ENCODE measurements around the gene RAPGEF5.

The RAPGEF5 gene

DNA sequence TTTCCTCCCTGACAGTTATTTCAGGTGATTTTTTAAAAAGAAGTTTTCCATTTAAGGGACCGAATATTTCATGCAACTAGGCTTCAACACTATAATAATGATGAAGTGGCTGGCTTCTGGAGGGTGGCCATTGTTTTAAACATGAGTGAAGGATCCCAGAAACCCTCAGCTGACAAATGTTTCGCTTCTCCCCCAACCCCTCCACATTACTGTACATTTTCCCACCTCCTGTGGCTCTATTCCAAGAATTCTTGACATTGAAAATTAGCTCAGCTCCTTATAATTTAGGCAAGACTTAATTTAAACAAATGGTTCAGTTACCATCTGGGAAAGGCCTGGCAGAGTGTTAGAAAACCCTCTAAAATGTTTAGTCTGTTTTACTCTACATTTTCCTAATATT lies 281.4 kb downstream of the RAPGEF5 start:
- Histone ChIP-seq H3K4me3 (ENCODE audit: insufficient read length, low read depth) (no peak overlapping the region), H3K27me3 (ENCODE audit: insufficient read depth, insufficient read length) (no peaks in the 10 kb centered on the region), H3K4me1 (ENCODE audit: insufficient read depth, insufficient read length) (no peaks in the 10 kb centered on the region), H3K36me3 (ENCODE audit: insufficient read depth, insufficient read length, low read length) (no peaks in the 10 kb centered on the region), H3K9me3 (ENCODE audit: insufficient read depth, low read length) (peaks cover 14% of the 10 kb centered on the region), H3K9ac (ENCODE audit: insufficient read length, low read depth) (no peak overlapping the region)
- no peak for DNase-seq (ENCODE audit: low read depth, low spot score)
- TF ChIP-seq SUZ12 (IDR thresholded peaks at IDR 0.05; ENCODE audit: extremely low read depth, insufficient read depth, insufficient read length) (no peak), YY1 (IDR thresholded peaks at IDR 0.05; ENCODE audit: insufficient read depth, insufficient read length) (no peak), ZNF274 (IDR thresholded peaks at IDR 0.05; ENCODE audit: low read depth, low read length) (no peak)

DNA sequence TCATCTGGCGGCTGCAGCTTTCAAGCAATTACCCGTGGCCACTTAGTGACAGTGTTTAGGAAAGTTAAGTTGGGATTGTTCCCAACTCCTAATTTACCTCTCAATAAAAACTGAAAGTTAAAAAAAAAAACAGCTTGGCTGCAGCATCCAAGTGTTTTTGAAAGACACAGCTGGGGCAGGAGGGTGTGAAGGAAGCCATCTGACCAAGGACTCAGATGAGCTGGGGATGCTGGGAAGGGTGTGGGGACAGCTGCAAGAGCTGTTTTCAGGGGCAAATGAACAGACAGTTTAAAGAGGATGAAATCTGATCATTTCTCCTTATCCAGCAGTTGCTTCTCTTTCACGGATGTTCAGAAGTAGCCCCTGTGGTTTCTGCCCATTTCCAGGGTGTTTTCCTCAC lies 282.1 kb downstream of the RAPGEF5 start:
- Histone ChIP-seq H3K9me3 (ENCODE audit: insufficient read depth, low read length) (peaks cover 8% of the 10 kb centered on the region), H3K36me3 (ENCODE audit: insufficient read depth, insufficient read length, low read length) (no peaks in the 10 kb centered on the region), H3K9ac (ENCODE audit: insufficient read length, low read depth) (no peak overlapping the region), H3K4me1 (ENCODE audit: insufficient read depth, insufficient read length) (no peaks in the 10 kb centered on the region), H3K27me3 (ENCODE audit: insufficient read depth, insufficient read length) (no peaks in the 10 kb centered on the region), H3K4me3 (ENCODE audit: insufficient read length, low read depth) (no peak overlapping the region)
- TF ChIP-seq YY1 (IDR thresholded peaks at IDR 0.05; ENCODE audit: insufficient read depth, insufficient read length) (no peak), SUZ12 (IDR thresholded peaks at IDR 0.05; ENCODE audit: extremely low read depth, insufficient read depth, insufficient read length) (no peak), ZNF274 (IDR thresholded peaks at IDR 0.05; ENCODE audit: low read depth, low read length) (no peak)
- no peak for DNase-seq (ENCODE audit: low read depth, low spot score)

All from NT2/D1 (cell line).